Sciatic nerve (tissue), 2 donors: ENCODE measurements around the gene IRX2. TPM values are rescaled to one million over a fixed set of nuclear protein-coding genes. Genes with fewer than 3 reads are reported as not detected.

ENCODE experiments used
- ATAC-seq: fragments of 200-7000 bp; cut with Tn5 transposase; one replicate; pipeline ENCODE4 v1.9.1; 2020; ENCODE audit warnings: mild to moderate bottlenecking, moderate library complexity
- DNase-seq: peaks from one replicate; pipeline ENCODE4 v3.0.0-alpha.2; 2020; ENCODE audit warnings: low spot score
- intact Hi-C: fragments of 100-400 bp; cut with DNase I; formaldehyde crosslinking; loops from one replicate; pipeline ENCODE4 v1.14.2; 2022
- total RNA-seq: library from RNA; stranded (reverse); fragmentation: NEBNext Ultra II Directional; extraction: Animal tissue kit (Norgen Biotek cat#: 25700); gene quantifications from one replicate; pipeline ENCODE4 v1.2.1, GENCODE V29; 2021
- donor health status: DM: no; HTN: no; CAD: no.
- donor health status: DM: no; HTN: no; CAD: no.

IRX2 gene
- 0.13 TPM for total RNA-seq

DNA sequence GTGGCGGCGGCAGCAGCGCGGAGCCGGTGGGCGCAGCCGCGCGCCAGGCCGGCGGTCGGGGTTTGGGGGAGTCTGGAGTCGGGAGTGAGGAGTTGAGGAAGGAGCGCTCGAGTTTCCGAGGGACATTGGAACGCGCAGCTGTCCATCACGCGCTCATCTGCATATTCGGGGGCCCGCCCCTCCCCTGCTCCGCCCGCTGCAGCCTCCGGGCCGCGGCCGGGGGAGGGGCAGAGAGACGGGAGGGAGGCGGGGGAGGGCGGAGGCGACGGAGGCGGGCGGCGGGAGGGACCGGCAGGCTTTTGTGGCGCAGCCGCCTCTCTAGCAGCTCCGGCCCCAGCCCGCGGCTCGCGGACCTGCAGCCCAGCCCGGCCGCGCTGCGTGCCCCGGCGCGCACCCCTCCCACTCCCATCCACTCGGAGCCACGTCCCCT lies at the start of gene IRX2:
Gene IRX2, minus strand, starts transcription at position 86 of the 430 bp plus-strand sequence. CDS start 264 bp downstream, outside the sequence.
- DNase-seq (no peak), ATAC-seq (peak; percentile 50)
- intact Hi-C loops = no loop called here

DNA sequence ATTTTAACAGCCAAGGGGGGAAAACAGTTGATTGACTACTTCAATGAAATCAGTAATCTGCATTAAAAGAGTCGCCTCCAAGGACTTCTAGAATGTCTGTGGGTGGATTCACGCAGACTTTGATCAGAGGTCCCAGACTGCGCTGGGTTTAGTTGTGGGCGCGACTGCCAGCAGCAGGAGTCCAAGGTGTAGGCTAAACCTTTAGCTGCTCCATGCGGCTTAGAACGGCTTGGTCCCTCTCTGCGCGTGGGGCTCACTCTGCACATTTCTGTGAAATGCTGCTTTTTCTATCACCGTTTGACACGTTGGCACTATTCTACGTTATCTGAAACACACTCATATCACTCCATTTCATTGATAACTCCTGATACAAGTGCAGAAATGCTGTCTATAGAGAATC lies 48.6 kb upstream of the IRX2 start:
- ATAC-seq = no peak
- intact Hi-C loops = no loop called here
- no peak for DNase-seq

- ATAC-seq (no peak), DNase-seq (no peak)
- intact Hi-C loops = no loop called here
These were observed 46.5 kb upstream of the IRX2 start for GRCh38 chr5:2797981-2798380.

DNA sequence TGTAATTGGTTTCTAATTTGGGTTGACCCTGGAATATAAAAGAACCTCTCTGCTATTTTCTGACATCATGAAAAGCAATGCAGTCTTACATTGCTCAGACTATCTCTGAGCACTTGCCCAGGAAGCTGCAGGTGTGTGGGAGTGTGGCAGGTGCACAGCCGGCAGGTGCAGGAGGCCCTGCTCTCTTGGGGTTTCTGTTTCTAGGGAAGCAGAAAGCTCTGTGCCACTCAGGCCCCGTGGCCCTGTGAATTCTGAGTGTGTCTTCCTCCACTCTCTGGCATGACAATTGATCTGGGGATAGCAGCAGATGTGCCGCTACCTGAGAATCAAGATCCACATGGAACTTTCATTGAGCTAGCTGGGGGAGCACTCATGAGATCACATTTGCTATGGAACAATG lies 45.7 kb upstream of the IRX2 start:
- DNase-seq (no peak), ATAC-seq (no peak)
- intact Hi-C loops = no loop called here

DNA sequence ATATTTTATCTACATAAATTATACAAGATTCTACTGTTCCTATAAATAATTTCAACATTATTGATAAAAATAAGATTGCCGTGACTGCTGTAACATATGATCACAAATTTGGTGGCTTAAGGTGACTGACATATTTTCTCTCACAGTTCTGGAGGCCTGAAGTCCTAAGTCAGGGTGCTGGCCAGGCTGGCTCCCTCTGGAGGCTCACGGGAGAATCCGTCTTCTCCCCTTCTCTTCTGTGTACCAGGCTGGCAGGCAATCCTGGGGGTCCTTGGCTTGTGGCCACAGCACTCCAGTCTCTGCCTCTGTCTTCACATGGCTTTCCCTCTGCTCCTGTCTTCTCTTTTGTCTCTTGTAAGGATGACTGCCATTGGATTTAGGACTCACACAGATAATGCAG lies 31.7 kb upstream of the IRX2 start:
- ATAC-seq = no peak
- intact Hi-C loops = no loop called here
- no peak for DNase-seq

DNA sequence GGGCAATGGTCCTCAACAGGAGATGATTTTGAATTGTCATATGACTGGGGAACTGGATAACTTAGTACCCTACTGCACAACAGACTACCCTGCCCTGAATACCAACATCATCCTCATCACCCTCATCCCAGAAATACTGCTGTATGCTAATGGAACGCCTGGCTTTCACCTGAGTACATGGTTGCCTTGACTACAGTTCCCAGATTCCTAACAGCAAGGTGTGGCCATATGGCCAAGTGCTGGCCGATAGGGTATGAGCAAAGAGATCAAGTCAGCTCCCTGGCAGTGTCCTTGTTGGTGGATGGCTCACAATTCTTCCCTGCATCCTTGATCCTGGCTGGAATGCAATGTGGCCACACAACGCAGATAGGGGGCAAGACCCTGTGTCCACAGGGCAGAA lies 31.2 kb upstream of the IRX2 start:
- ATAC-seq = no peak
- no peak for DNase-seq
- intact Hi-C loops = no loop called here

GRCh38 chr5:2780421-2781171 lies 29.1 kb upstream of the IRX2 start:
- DNase-seq (no peak), ATAC-seq (no peak)
- intact Hi-C loops = no loop called here

- no peak for ATAC-seq
- DNase-seq = no peak
- intact Hi-C loops = no loop called here
These were observed 28.0 kb upstream of the IRX2 start for GRCh38 chr5:2779459-2779858.

GRCh38 chr5:2776337-2777302 lies 25.1 kb upstream of the IRX2 start:
- ATAC-seq (no peak), DNase-seq (no peak)
- intact Hi-C loops = no loop called here

DNA sequence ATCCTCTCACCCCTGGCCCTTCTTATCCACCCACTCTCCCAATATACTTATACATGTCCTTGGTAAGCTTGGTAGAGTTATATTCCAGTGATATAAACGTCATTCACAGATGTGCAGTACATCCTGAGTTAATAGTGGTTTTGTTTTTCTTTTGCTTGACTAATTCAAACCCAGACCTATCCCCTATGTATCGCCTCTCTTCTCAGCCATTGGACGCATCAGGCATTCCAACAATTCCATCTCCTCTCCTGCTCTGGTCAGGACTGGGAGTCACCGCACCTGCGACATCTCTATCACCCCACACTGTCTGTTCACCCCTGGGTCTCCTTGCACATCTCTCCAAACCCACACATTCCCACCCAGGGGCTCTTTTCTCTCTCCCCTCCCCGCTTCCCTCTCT lies 21.9 kb upstream of the IRX2 start:
- intact Hi-C loops = no loop called here
- ATAC-seq = no peak
- no peak for DNase-seq

DNA sequence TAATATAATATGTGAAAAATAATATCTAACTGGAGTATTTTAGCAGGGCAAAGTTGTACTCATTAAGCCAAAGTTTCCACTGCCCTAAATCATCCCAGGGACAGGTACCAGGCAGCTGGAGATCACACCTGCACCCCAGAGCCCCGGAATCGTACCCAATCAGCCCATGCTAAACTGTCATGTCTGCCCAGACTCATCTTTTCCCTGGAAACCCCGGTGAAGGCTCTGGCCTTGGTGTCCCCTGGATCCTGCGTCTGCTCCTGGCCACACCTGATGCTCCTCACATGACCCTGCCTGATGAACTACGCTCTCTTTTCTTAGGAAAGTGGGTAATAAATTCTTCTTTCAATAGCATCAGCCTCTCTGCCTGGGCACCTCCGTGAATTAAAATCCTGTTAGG lies 15.6 kb upstream of the IRX2 start:
- DNase-seq = no peak

GRCh38 chr5:2764581-2764980 lies 13.1 kb upstream of the IRX2 start:
- ATAC-seq (no peak), DNase-seq (no peak)
- intact Hi-C loops = no loop called here

More for the DNA sequence above, 15.6 kb upstream of the IRX2 start:
- intact Hi-C loops = no loop called here
- no peak for ATAC-seq

GRCh38 chr5:2763533-2763794 lies 12.0 kb upstream of the IRX2 start:
- ATAC-seq = no peak
- no peak for DNase-seq
- intact Hi-C loops = no loop called here

- no peak for DNase-seq
- intact Hi-C loops = no loop called here
- no peak for ATAC-seq
These were observed 11.5 kb upstream of the IRX2 start for GRCh38 chr5:2762744-2763532.

DNA sequence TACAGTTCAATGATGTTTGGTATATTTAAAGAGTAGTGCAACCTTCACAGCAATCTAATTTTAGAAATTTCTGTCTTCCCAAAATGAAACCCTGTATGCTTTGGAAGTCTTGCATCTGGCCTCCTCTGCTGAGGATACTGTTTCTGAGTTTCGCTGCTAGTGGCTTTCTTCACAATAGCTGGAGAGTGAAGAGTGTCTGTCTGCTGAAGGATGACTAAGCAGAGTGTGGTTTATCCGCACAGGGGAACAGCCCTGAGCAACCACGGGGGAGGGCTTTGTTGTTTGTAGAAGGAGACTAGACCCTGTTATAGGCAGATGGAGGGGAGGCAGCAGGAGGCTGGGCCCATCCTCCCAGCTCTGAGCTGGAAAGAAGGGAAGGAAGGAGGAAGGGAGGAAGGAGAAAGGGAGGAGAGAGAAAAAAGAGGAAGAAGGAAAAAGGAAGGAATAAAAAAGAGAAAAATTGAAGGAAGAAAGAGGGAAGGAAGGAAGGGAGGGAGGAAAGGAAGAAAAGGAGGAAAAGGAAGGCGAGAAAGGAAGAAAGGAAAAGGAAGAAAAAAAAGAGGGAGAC lies 10.5 kb upstream of the IRX2 start:
- DNase-seq (no peak), ATAC-seq (no peak)
- intact Hi-C loops = no loop called here

GRCh38 chr5:2759696-2760461 lies 8.4 kb upstream of the IRX2 start:
- ATAC-seq (no peak), DNase-seq (no peak)
- intact Hi-C loops = no loop called here

GRCh38 chr5:2759091-2759490 lies 7.6 kb upstream of the IRX2 start:
- intact Hi-C loops = no loop called here
- ATAC-seq = no peak
- no peak for DNase-seq

- intact Hi-C loops = no loop called here
- ATAC-seq = no peak
- no peak for DNase-seq
These were observed 7.2 kb upstream of the IRX2 start for GRCh38 chr5:2758632-2759031.
